H1 (cell line): ENCODE results near the gene SHCBP1. TPM values are rescaled to one million over a fixed set of nuclear protein-coding genes. Genes with fewer than 3 reads are reported as not detected.

Experiments used
- CTCF ChIA-PET: fragments of 300-600 bp; sonication (Branson Sonifier 250); formaldehyde crosslinking; loops from one replicate; lab custom pipeline; 2021; ENCODE audit not compliant: partially characterized antibody; lab: Charles Lee
- POLR2A ChIA-PET: fragments of 300-600 bp; sonication (Branson Sonifier 250); formaldehyde crosslinking; loops from one replicate; lab custom pipeline; 2021; ENCODE audit warnings: inconsistent platforms; ENCODE audit not compliant: partially characterized antibody; lab: Charles Lee
- DNase-seq, 2 experiments: peaks; one replicate each; pipeline versions ENCODE4 v3.0.0 to v3.0.0-alpha.2; 2010 to 2022; ENCODE audit warnings: low spot score in 2 of 2, low read depth in 1 of 2, mixed read lengths in 1 of 2
- FAIRE-seq: peaks from 2 replicates; lab custom pipeline; 2011; peaks lifted over from hg19 to GRCh38; lab: Jason Lieb, UNC
- H2AFZ ChIP-seq: 2 replicates; pipeline ENCODE4 v1.8.1; 2012; ENCODE audit warnings: low read length, inconsistent platforms
- H2AK5ac ChIP-seq: 2 replicates; pipeline ENCODE4 v1.6.1; 2013; ENCODE audit warnings: low read depth, low read length
- H2BK120ac ChIP-seq: replicated peaks from 2 replicates; pipeline ENCODE3; 2013; ENCODE audit warnings: low read depth, low read length, inconsistent platforms
- H2BK12ac ChIP-seq: 2 replicates; pipeline ENCODE4 v1.6.1; 2013; ENCODE audit warnings: low read depth, low read length
- H2BK15ac ChIP-seq: 2 replicates; pipeline ENCODE4 v1.6.1; 2013; ENCODE audit warnings: low read length
- H2BK20ac ChIP-seq: 2 replicates; pipeline ENCODE4 v1.6.1; 2013; ENCODE audit warnings: low read length
- H2BK5ac ChIP-seq: 2 replicates; pipeline ENCODE4 v1.6.1; 2013; ENCODE audit warnings: low read depth, low read length
- H3K14ac ChIP-seq: 2 replicates; pipeline ENCODE4 v1.6.1; 2013; ENCODE audit warnings: inconsistent platforms; ENCODE audit not compliant: insufficient read length
- H3K18ac ChIP-seq: 2 replicates; pipeline ENCODE4 v1.6.1; 2013; ENCODE audit warnings: low read length; ENCODE audit errors: extremely low read depth
- H3K23ac ChIP-seq: 2 replicates; pipeline ENCODE4 v1.6.1; 2013; ENCODE audit warnings: inconsistent platforms; ENCODE audit not compliant: insufficient read length
- H3K23me2 ChIP-seq: 2 replicates; pipeline ENCODE4 v1.6.1; 2013; ENCODE audit warnings: low read depth, low read length
- H3K27ac ChIP-seq: 2 replicates; pipeline ENCODE4 v1.6.1; 2011; ENCODE audit warnings: low read depth, low read length, inconsistent platforms
- H3K27me3 ChIP-seq, 4 experiments: replicated peaks in 1 of 4; 1 replicate in 1 of 4; 2 replicates in 3 of 4; pipeline versions ENCODE4 v1.6.1 to v1.8.1; 2011 to 2013; ENCODE audit warnings: low read length in 3 of 4, mild to moderate bottlenecking in 3 of 4, inconsistent platforms in 2 of 4, mixed read lengths in 2 of 4, moderate library complexity in 1 of 4; ENCODE audit not compliant: control insufficient read depth in 3 of 4, insufficient read depth in 3 of 4; ENCODE audit errors: extremely low read depth in 1 of 4
- H3K36me3 ChIP-seq, 4 experiments: 2 replicates each; pipeline versions ENCODE4 v1.6.1 to v1.8.1; 2011 to 2013; ENCODE audit warnings: mild to moderate bottlenecking in 4 of 4, low read length in 3 of 4, moderate library complexity in 2 of 4, control low read depth in 1 of 4, inconsistent platforms in 1 of 4; ENCODE audit not compliant: insufficient read depth in 4 of 4, control insufficient read depth in 2 of 4
- H3K4ac ChIP-seq: replicated peaks from 2 replicates; pipeline ENCODE3; 2013; ENCODE audit warnings: low read length, low read depth, mixed read lengths, inconsistent platforms; ENCODE audit not compliant: insufficient read length
- H3K4me1 ChIP-seq, 4 experiments: replicated peaks in 1 of 4; 1 replicate in 1 of 4; 2 replicates in 3 of 4; pipeline versions ENCODE4 v1.6.1 to v1.8.1; 2011 to 2013; ENCODE audit warnings: low read length in 3 of 4, inconsistent platforms in 2 of 4, mixed read lengths in 1 of 4; ENCODE audit not compliant: insufficient read depth in 4 of 4, control insufficient read depth in 3 of 4
- H3K4me2 ChIP-seq, 2 experiments: 2 replicates each; pipeline versions ENCODE4 v1.6.1 to v1.8.1; 2011 to 2013; ENCODE audit warnings: low read depth in 2 of 2, low read length in 2 of 2, control low read depth in 1 of 2, inconsistent platforms in 1 of 2, mild to moderate bottlenecking in 1 of 2; ENCODE audit not compliant: insufficient read depth in 1 of 2
- H3K4me3 ChIP-seq, 4 experiments: fragments of 200-600, 300-600 bp in 1 of 4; sonication (generic), shearing (Covaris generic), sonication (Bioruptor Twin) in 1 of 4; 2 replicates each; pipeline versions ENCODE4 v1.5.1 to v1.8.1; 2011 to 2016; ENCODE audit warnings: low read length in 4 of 4, low read depth in 3 of 4, control low read depth in 2 of 4, inconsistent platforms in 2 of 4, mild to moderate bottlenecking in 2 of 4, mixed read lengths in 1 of 4, moderate library complexity in 1 of 4; ENCODE audit not compliant: insufficient read depth in 2 of 4; ENCODE audit errors: extremely low read depth in 1 of 4
- H3K56ac ChIP-seq: replicated peaks from 2 replicates; pipeline ENCODE3; 2013; ENCODE audit warnings: low read depth, mild to moderate bottlenecking, mixed read lengths, low read length, inconsistent platforms; ENCODE audit not compliant: insufficient read length
- H3K79me1 ChIP-seq: 2 replicates; pipeline ENCODE4 v1.6.1; 2013; ENCODE audit warnings: low read depth, low read length, control low read depth
- H3K79me2 ChIP-seq, 2 experiments: 2 replicates each; pipeline versions ENCODE4 v1.6.1 to v1.8.1; 2012 to 2013; ENCODE audit warnings: low read length in 2 of 2, mild to moderate bottlenecking in 2 of 2, inconsistent platforms in 1 of 2; ENCODE audit not compliant: insufficient read depth in 2 of 2, control insufficient read depth in 1 of 2
- H3K9ac ChIP-seq, 4 experiments: replicated peaks in 1 of 4; 1 replicate in 1 of 4; 2 replicates in 3 of 4; pipeline versions ENCODE4 v1.6.1 to v1.8.1; 2011 to 2013; ENCODE audit warnings: low read depth in 3 of 4, low read length in 3 of 4, control low read depth in 2 of 4, mild to moderate bottlenecking in 2 of 4, moderate library complexity in 2 of 4, inconsistent platforms in 1 of 4; ENCODE audit errors: extremely low read depth in 1 of 4
- H3K9me3 ChIP-seq, 2 experiments: 2 replicates each; pipeline versions ENCODE4 v1.6.1 to v1.8.1; 2012 to 2013; ENCODE audit warnings: mild to moderate bottlenecking in 2 of 2, moderate library complexity in 2 of 2, control low read depth in 1 of 2, inconsistent platforms in 1 of 2, low read depth in 1 of 2, low read length in 1 of 2, mixed read lengths in 1 of 2; ENCODE audit not compliant: insufficient read depth in 2 of 2
- H4K20me1 ChIP-seq, 2 experiments: replicated peaks in 1 of 2; 2 replicates each; pipeline versions ENCODE3 to v1.8.1; 2011 to 2013; ENCODE audit warnings: inconsistent platforms in 2 of 2, low read length in 2 of 2, mild to moderate bottlenecking in 1 of 2; ENCODE audit not compliant: insufficient read depth in 2 of 2, control insufficient read depth in 1 of 2
- H4K5ac ChIP-seq: 2 replicates; pipeline ENCODE4 v1.6.1; 2013; ENCODE audit warnings: low read length, low read depth, mixed read lengths, inconsistent platforms; ENCODE audit not compliant: insufficient read length
- H4K8ac ChIP-seq: 2 replicates; pipeline ENCODE4 v1.8.0; 2013; ENCODE audit warnings: mild to moderate bottlenecking, moderate library complexity, low read length, inconsistent platforms; ENCODE audit not compliant: insufficient read depth; ENCODE audit errors: extremely low read depth
- H4K91ac ChIP-seq: replicated peaks from 2 replicates; pipeline ENCODE3; 2013; ENCODE audit warnings: low read length, mixed read lengths, inconsistent platforms; ENCODE audit not compliant: insufficient read length
- ASH2L ChIP-seq: fragments of 200-600, 300-600 bp; sonication (generic); IDR thresholded peaks from one replicate; pipeline ENCODE4 v1.7.1; 2017; ENCODE audit warnings: low read length
- BACH1 ChIP-seq: IDR thresholded peaks from 2 replicates; pipeline ENCODE4 v1.6.1; 2012; ENCODE audit warnings: low read length, improper control_type of control experiment
- CBX5 ChIP-seq: fragments of 300-800, 300-1000 bp; sonication (generic); IDR thresholded peaks from 2 replicates; pipeline ENCODE4 v1.7.1; 2016; ENCODE audit warnings: antibody characterized with exemption, low read length, low read depth
- CHD2 ChIP-seq: IDR thresholded peaks from 2 replicates; pipeline ENCODE4 v1.6.1; 2012; ENCODE audit warnings: low read length, improper control_type of control experiment
- CTCF ChIP-seq, 3 experiments: IDR thresholded peaks; 1 replicate in 2 of 3; 2 replicates in 1 of 3; pipeline versions ENCODE4 v1.5.1 to v1.6.1; 2011; ENCODE audit warnings: low read length in 3 of 3, mild to moderate bottlenecking in 3 of 3, inconsistent platforms in 2 of 3, low read depth in 1 of 3, moderate library complexity in 1 of 3; ENCODE audit not compliant: insufficient read depth in 1 of 3; ENCODE audit errors: control extremely low read depth in 1 of 3
- MAFK ChIP-seq: IDR thresholded peaks from 2 replicates; pipeline ENCODE4 v1.6.1; 2012; ENCODE audit warnings: low read depth, mild to moderate bottlenecking, improper control_type of control experiment, low read length
- POLR2A ChIP-seq, 2 experiments: IDR thresholded peaks; 1 replicate in 1 of 2; 2 replicates in 1 of 2; pipeline ENCODE4 v1.6.1; 2011; ENCODE audit warnings: low read depth in 2 of 2, low read length in 2 of 2, mild to moderate bottlenecking in 2 of 2; ENCODE audit errors: control extremely low read depth in 1 of 2
- POLR2AphosphoS5 ChIP-seq: IDR thresholded peaks from 2 replicates; pipeline ENCODE4 v1.6.1; 2011; ENCODE audit warnings: low read depth, low read length
- RNF2 ChIP-seq: fragments of 200-900, 300-1000 bp; sonication (generic); IDR thresholded peaks from 2 replicates; pipeline ENCODE4 v1.7.1; 2016; ENCODE audit warnings: borderline replicate concordance, low read depth, mild to moderate bottlenecking, antibody characterized with exemption, low read length; ENCODE audit not compliant: poor library complexity, severe bottlenecking; ENCODE audit errors: missing control alignments
- SIN3A ChIP-seq, 2 experiments: IDR thresholded peaks in 1 of 2; conservative IDR thresholded peaks in 1 of 2; 2 replicates each; pipeline ENCODE4 v1.6.1; 2011 to 2012; ENCODE audit warnings: low read length in 2 of 2, improper control_type of control experiment in 1 of 2, low read depth in 1 of 2, mild to moderate bottlenecking in 1 of 2
- SRF ChIP-seq: IDR thresholded peaks from 2 replicates; pipeline ENCODE4 v1.6.1; 2011; ENCODE audit warnings: mild to moderate bottlenecking, low read depth, low read length, moderate library complexity
- TAF7 ChIP-seq: optimal IDR thresholded peaks from 2 replicates; pipeline ENCODE3; 2011; ENCODE audit warnings: low read depth, mild to moderate bottlenecking, inconsistent platforms, low read length, moderate library complexity, borderline replicate concordance
- WGBS, 2 experiments: shearing (Covaris generic) in 1 of 2; methylation state at CpG; one replicate each; pipeline versions ENCODE4 v1.1.6 to v1.1.7; 2013 to 2015; ENCODE audit warnings: low lambda C conversion rate in 2 of 2, mixed read lengths in 2 of 2, inconsistent platforms in 1 of 2, low coverage in 1 of 2, missing lambda C conversion rate in 1 of 2; ENCODE audit not compliant: insufficient replicate concordance in 2 of 2, insufficient coverage in 1 of 2, insufficient read length in 1 of 2; ENCODE audit errors: extremely low coverage in 1 of 2, missing lambda C conversion rate in 1 of 2; 5-methylcytosine and 5-hydroxymethylcytosine counted together
- polyA plus RNA-seq, 7 experiments: library from polyadenylated mRNA; depleted of rRNA in 3 of 7; stranded (reverse) in 5 of 7; unstranded in 2 of 7; fragments of >200 nt in 5 of 7; fragments of 200-250 nt in 2 of 7; gene quantifications; 1 replicate in 5 of 7; 2 replicates in 1 of 7; 4 replicates in 1 of 7; pipeline versions ENCODE4 v1.2.1 to v1.2.3, GENCODE V29; 2011 to 2013; ENCODE audit warnings: missing spikeins in 2 of 7, mixed read lengths in 2 of 7
- total RNA-seq: library from RNA; stranded (reverse); fragmentation: NEBNext Ultra II Directional; extraction: Animal tissue kit (Norgen Biotek cat#: 25700); gene quantifications from 2 replicates; pipeline ENCODE4 v1.2.1, GENCODE V29; 2021

SHCBP1 gene
- total and polyA plus RNA-seq, 2 of the 8 experiments (the other 6 are each of a cell fraction or from before 2014, with no cell fraction given), result 5.7 to 14.8 TPM

GRCh38 chr16:46613352-46613751, 7.8 kb downstream of the SHCBP1 start:
- H3K79me2 ChIP-seq, result peaks cover under 1 to 3% of the 10 kb centered on the region in 2 experiments; a peak in 1 of 4 replicates
- POLR2A ChIA-PET, result no interaction called here
- FAIRE-seq (no peak), DNase-seq (no peak)
- TF ChIP-seq CTCF (IDR thresholded peaks at IDR 0.05; ENCODE audit: control extremely low read depth in 1 of 3, insufficient read depth in 1 of 3, low read depth in 1 of 3, low read length in 3 of 3), result no peak
- no peak for TF ChIP-seq TAF7
- no peak for TF ChIP-seq RNF2
- no peak for TF ChIP-seq CBX5
- no peak for TF ChIP-seq CHD2
- no peak for TF ChIP-seq POLR2A (IDR thresholded peaks at IDR 0.05; ENCODE audit: control extremely low read depth in 1 of 2, low read depth in 2 of 2, low read length in 2 of 2)
- no peak for TF ChIP-seq ASH2L
- TF ChIP-seq MAFK, result no peak
- no peak for TF ChIP-seq SIN3A (conservative IDR thresholded peaks at IDR 0.05 in 1 of 2, IDR thresholded peaks at IDR 0.05 in 1 of 2; ENCODE audit: low read depth in 1 of 2, low read length in 2 of 2)
- no peak for TF ChIP-seq SRF
- no peak for TF ChIP-seq POLR2AphosphoS5
- no peak for TF ChIP-seq BACH1
- WGBS, 2 experiments, result 95% methylated on average over 2 of the region's 2 CpGs; no CpG with 5 or more reads in 1 of the 2 experiments
- CTCF ChIA-PET, result interaction anchor here (0.7 to 1.2 kb wide), 3 partner anchors 59 to 62 kb away, joined by 4 read pairs; no protein-coding TSS in a partner anchor
- no peak overlapping the region for H3K18ac ChIP-seq
- H3K9me3 ChIP-seq, result no peaks in the 10 kb centered on the region
- no peak overlapping the region for H2BK5ac ChIP-seq
- no peak overlapping the region for H4K8ac ChIP-seq
- H3K23ac ChIP-seq, result no peak overlapping the region
- H2BK20ac ChIP-seq, result no peak overlapping the region
- no peak overlapping the region for H3K4ac ChIP-seq
- H4K20me1 ChIP-seq, result peaks cover 0 to 7% of the 10 kb centered on the region in 2 experiments
- H2BK12ac ChIP-seq, result no peak overlapping the region
- no peak overlapping the region for H2BK120ac ChIP-seq
- H2BK15ac ChIP-seq, result no peak overlapping the region
- peaks cover 2% of the 10 kb centered on the region; the same call in 1 of the 2 replicates for H3K79me1 ChIP-seq
- no peak overlapping the region for H2AFZ ChIP-seq
- no peak overlapping the region for H4K5ac ChIP-seq
- no peaks in the 10 kb centered on the region for H3K4me1 ChIP-seq
- H4K91ac ChIP-seq, result no peak overlapping the region
- no peaks in the 10 kb centered on the region for H3K23me2 ChIP-seq
- H3K36me3 ChIP-seq, result peaks cover 12 to 52% (median 36%) of the 10 kb centered on the region in 4 experiments; a peak in 7 of 8 replicates
- H3K4me3 ChIP-seq, result no peak overlapping the region
- H3K4me2 ChIP-seq, result no peak overlapping the region
- H3K56ac ChIP-seq, result no peak overlapping the region
- H3K14ac ChIP-seq, result no peak overlapping the region
- no peak overlapping the region for H2AK5ac ChIP-seq
- H3K27me3 ChIP-seq, result no peaks in the 10 kb centered on the region
- H3K9ac ChIP-seq, result no peak overlapping the region
- no peak overlapping the region for H3K27ac ChIP-seq
